Activated CD4-positive, alpha-beta T cell treated with anti-CD3 and anti-CD28 coated beads, Interleukin-10, Interleukin-2, amounts not matched to agents 100 ng/mL and 50 ng/mL, durations not matched to agents 16 hours and 8 hours (primary cell): ENCODE measurements around the gene TTC34.
"Not testable (repeated sequence)": the region's sequence is repeated elsewhere in the genome, so short reads cannot be mapped to it uniquely, and the experiment has no call there.

Source experiments
- DNase-seq: peaks from one replicate; pipeline ENCODE4 v3.0.0-alpha.2; 2020

Gene TTC34

DNA sequence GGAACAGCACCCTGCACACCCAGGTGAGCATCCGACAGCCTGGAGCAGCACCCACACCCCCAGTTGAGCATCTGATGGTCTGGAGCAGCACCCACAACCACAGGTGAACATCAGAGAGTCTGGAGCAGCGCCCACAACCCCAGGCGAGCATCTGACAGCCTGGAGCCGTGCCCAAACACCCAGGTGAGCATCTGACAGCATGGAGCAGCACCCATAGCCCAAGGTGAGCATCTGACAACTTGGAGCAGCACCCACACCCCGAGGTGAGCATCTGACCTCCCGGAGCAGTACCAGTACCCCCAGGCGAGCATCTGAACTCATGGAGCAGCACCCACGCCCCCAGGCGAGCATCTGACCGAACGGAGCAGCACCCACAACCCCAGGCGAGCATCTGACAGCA lies 144.4 kb downstream of the TTC34 start:
- DNase-seq: not testable (repeated sequence)

- DNase-seq: not testable (repeated sequence)
Observed at GRCh38 chr1:2655598-2656434, 145.7 kb downstream of the TTC34 start.

DNA sequence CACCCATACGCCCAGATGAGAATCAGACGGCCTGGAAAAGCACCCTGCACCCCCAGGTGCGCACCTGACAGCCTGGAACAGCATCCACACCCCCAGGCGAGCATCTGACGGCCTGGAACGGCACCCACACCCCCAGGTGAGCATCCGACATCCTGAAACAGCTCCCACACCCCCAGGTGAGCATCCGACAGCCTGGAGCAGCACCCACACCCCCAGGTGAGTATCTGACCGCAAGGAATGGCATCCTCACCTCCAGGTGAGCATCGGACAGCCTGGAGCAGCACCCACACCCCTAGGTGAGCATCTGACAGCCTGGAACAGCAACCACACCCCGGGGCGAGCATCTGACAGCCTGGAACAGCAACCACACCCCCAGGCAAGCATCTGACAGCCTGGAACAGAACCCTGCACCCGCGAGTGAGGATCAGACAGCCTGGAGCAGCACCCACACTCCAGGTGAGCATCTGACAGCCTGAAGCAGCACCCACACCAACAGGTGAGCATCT lies 147.0 kb downstream of the TTC34 start:
- DNase-seq: not testable (repeated sequence)

DNA sequence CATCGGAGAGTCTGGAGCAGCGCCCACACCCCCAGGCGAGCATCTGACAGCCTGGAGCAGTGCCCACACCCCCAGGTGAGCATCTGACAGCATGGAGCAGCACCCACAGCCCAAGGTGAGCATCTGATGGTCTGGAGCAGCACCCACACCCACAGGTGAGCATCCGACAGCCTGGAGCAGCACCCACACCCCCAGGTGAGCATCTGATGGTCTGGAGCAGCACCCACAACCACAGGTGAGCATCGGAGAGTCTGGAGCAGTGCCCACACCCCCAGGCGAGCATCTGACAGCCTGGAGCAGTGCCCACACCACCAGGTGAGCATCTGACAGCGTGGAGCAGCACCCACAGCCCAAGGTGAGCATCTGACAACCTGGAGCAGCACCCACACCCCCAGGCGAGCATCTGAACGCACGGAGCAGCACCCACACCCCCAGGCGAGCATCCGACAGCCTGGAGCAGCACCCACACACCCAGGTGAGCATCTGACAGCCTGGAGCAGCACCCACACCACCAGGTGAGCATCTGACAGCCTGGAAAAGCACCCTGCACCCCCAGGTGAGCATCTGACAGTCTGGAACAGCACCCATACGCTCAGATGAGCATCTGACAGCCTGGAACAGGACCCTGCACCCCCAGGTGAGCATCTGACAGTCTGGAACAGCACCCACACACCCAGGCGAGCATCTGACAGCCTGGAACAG lies 147.6 kb downstream of the TTC34 start:
- DNase-seq: not testable (repeated sequence)

GRCh38 chr1:2652926-2653571 lies 148.4 kb downstream of the TTC34 start:
- not testable (repeated sequence) for DNase-seq

- not testable (repeated sequence) for DNase-seq
Observed at GRCh38 chr1:2652152-2652925, 149.2 kb downstream of the TTC34 start.

GRCh38 chr1:2650967-2651645 lies 150.4 kb downstream of the TTC34 start:
- no peak for DNase-seq

GRCh38 chr1:2646837-2647236 lies 154.7 kb downstream of the TTC34 start:
- no peak for DNase-seq

DNA sequence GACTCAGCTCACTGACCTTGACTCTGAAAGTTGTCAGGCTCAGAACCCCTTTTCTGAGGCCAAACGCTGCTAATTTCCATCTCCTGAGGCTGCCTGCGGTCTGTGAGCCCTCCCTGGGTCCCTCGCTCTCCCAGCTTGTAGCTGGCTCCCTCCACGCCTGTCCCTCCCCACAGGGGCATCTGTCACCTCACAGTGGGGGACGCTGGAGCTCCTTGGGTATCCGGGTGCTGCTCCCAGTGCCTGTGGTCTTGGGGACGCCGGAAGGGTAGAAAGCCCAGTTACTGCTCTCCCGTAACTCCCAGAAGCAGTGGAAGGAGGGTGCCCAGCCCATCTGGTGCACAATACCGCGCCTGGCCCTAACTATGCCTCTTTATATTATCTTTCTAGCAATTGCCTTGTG lies 155.7 kb downstream of the TTC34 start:
- no peak for DNase-seq

GRCh38 chr1:2645143-2645542 lies 156.3 kb downstream of the TTC34 start:
- DNase-seq: no peak

DNA sequence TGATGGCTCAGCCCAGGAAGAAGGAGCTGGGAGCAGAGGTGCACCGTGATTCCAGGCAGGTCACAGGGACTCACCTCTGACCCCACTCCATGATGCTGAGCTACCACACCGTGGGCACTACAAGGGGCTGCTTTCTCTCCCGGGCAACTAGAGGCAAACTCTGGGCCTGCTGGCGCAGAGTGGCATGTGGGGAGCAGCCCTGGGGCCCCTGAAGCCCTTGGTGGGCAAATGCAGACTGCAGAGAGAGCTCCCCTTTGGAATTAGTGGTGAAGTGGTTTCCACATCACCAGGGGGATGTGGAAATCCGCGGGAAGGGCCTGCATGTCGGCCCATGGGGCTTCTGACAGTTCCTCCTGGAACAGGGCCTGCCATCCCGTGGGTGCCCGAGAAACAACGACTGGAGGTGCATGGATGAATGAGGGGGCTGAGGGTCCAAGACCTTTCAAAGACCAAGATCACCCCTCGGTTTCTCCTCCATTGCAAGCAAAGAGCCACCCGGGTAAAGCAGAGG lies 156.8 kb downstream of the TTC34 start:
- DNase-seq: no peak

- DNase-seq: no peak
Observed at GRCh38 chr1:2644171-2644570, 157.3 kb downstream of the TTC34 start.

DNA sequence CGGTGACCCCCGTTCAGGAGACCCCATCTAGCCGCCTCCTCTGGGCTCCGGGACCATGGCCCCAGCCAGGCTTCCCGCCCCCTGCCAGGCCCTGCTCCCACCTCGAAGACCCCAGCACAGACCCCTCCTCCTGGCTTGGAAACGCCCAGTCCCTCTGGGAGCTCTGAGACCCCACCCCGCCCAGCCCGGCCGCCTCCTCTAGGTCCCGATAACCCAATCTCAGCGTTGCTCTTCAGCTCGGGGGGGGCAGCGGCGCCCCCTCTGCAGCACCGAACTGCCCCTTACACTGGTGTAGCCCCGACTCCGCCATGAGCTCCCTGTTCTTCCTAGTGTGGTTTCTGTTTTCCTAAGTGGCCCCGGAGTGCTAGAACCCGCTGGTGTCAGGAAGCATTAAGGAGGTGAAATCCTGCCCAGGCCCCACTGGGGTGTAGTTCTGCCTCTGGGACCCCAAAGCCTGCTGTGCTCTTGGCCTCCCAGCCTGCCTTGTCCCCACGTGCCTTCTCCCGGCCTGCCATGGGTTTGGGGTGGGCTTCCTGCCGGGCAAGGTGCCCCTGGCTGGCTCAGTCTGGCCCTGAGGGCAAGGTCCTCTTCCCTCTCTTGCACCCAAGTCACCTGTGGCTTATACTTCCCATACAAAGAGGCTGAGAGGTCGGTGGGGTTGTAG lies 157.9 kb downstream of the TTC34 start:
- DNase-seq: no peak

GRCh38 chr1:2642560-2643413 lies 158.7 kb downstream of the TTC34 start:
- peak; percentile 96 for DNase-seq

GRCh38 chr1:2642131-2642559 lies 159.3 kb downstream of the TTC34 start:
- DNase-seq: no peak

- no peak for DNase-seq
Observed at GRCh38 chr1:2641381-2642130, 159.9 kb downstream of the TTC34 start.

- DNase-seq: no peak
Observed at GRCh38 chr1:2640626-2641025, 160.9 kb downstream of the TTC34 start.

DNA sequence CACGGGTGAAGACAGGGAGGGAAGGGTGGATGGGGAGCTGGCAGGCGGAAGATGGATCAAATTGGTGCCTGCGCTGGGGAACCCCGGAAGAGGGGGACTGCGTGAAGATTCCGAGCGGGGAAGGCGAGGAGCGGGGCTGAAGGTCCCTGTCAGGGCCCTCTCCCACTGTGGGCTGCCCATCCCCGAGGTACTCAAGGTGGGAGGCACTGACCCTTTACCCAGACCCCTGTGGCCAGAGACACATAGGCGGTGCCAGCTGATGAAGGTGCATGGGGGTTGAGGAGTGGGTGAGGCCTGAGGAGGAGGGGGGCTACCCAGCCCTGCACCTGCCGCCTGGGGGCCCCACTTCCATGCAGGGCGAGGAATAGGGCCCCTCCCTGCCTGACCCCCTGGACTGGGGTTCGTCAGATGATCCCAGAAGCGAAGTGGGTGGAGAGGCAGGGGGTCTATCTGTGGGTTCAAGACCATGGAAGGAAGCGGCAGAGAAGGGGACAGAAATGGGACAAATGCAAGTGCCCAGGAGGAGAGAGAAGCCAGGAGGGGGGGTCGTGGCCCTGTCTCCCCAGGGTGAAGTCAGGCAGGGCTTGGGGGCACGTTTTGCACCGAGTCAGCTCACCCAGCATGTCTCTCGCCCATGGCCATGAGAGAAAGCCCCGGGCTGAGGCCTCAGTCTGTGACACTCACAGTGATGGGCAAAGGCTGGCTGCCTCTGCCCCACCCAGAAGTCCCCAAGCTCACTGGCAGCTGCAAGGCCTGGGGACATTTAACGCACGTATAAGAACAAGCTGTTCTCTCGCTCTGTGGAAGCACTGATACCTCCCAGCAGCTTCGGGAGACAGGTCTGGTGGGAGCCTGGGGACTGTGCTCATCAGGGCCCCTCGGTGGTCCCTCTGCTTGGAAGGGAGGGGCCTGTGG lies 161.6 kb downstream of the TTC34 start:
- DNase-seq: no peak
